Suppressor macrophage (primary cell): ENCODE measurements around the gene GFER.
A peak's percentile ranks its signal among the peaks of the same experiment; 100 is the strongest.

Experiments
- DNase-seq, 4 experiments: peaks; one replicate each; pipeline ENCODE4 v3.0.0-alpha.2; 2020 to 2022

GFER gene

DNA sequence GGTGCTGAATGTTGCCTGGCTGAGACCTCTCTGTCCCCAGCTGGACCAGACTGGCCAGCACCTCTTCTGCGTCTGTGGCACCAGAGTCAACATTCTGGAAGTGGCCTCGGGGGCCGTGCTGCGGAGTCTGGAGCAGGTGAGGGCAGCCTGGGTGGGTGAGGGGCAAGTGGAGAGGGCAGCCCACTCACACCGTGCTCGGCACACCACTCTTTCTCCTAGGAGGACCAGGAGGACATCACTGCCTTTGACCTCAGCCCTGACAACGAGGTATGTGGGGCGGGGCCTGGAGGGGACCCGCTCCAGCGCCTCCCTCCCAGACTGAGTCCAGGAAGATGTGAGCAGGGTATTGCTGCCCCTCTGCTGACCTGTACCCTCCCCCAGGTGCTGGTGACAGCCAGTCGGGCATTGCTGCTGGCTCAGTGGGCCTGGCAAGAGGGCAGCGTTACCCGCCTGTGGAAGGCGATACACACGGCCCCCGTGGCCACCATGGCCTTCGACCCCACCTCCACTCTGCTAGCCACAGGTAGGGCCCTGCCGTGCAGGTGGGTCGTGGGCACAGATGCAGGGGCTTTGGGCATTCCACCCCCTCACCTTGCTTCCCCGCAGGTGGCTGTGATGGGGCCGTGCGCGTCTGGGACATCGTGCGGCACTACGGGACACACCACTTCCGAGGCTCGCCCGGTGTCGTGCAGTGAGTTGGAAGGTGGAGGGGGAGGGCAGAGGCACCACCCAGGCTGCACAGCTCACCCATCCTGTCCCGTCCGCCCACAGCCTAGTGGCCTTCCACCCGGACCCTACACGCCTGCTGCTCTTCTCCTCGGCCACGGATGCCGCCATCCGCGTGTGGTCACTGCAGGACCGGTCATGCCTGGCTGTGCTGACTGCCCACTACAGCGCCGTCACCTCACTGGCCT is 9.6 kb upstream of the GFER start:
- no peak for DNase-seq

DNA sequence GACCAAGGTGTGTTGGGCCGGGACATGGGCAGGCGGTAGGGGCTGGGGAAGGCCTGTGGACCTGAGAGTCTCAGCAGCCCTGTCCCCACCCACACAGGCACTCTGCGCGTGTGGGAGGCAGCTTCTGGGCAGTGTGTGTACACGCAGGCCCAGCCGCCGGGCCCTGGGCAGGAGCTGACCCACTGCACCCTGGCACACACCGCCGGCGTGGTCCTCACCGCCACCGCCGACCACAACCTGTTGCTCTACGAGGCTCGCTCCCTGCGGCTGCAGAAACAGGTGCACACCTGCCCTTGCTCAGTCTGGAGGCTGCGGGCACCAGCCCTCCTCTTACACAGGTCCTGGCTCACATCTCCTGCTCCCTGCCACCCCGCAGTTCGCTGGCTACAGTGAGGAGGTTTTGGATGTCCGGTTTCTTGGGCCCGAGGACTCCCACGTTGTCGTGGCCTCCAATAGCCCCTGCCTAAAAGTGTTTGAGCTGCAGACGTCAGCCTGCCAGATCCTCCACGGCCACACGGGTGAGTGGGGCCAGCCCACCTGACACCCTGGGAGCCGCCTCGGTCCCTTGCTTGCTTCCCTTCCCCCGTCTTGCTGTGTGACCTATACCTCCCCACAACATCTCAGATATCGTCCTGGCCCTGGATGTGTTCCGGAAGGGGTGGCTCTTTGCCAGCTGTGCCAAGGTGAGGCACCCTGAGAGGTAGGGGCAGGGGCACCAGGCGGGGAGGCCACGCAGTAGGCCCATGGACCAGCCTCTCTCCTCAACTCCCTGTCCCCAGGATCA is 8.4 kb upstream of the GFER start:
- no peak for DNase-seq

DNA sequence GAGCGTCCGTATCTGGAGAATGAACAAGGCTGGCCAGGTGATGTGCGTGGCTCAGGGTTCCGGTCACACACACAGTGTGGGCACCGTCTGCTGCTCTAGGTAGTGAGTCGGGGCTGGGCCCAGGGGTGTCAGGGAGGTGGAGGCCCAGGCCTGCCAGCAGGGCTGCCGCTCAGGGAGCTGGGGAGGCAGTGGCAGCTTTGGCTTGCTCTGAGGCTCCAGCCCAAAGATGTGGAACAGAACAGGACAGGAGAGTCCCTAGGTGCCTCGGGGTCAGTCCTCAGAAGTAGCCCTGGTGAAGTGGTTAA is 7.8 kb upstream of the GFER start:
- DNase-seq = no peak

DNA sequence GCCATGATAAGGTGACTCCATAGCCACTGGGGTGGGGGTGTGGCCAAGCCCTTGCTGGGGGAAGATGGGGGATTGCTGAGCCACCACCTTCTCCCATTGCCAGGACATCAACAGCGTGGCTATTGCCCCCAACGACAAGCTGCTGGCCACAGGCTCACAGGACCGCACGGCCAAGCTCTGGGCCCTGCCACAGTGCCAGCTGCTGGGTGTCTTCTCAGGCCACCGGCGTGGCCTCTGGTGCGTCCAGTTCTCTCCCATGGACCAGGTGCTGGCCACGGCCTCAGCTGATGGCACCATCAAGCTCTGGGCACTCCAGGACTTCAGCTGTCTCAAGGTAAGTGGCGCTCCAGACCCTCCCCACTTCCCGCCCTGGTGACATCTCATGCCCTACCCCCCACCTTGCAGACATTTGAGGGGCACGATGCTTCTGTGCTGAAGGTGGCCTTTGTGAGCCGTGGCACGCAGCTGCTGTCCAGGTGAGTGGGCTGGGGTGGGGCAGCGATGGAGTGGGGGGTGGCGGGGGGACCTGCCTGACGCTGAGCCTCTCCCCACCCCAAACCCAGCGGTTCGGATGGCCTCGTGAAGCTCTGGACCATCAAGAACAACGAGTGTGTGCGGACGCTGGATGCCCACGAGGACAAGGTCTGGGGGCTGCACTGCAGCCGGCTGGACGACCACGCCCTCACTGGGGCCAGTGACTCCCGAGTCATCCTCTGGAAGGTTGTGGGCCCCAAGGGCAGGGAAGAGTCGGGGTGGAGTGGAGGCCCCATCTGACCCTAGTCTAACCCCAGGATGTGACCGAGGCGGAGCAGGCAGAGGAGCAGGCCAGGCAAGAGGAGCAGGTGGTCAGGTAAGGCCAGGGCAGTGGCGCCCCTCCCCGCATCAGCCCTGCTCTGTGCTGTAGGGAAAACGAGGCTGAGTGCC is 6.8 kb upstream of the GFER start:
- DNase-seq = no peak

DNA sequence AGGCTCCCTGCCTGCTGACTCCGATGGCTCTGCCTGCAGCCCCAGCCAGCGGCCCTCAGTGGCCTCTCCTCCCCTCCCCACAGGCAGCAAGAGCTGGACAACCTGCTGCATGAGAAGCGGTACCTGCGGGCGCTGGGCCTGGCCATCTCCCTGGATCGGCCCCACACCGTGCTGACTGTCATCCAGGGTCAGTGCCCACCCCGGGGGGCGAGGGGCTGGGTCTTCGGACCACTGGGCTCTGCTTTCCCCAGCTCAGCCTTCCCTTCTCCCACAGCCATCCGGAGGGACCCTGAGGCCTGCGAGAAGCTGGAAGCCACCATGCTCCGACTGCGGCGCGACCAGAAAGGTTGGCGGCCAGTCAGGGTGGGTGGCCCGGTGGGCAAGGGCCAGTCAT is 6.1 kb upstream of the GFER start:
- no peak for DNase-seq

DNA sequence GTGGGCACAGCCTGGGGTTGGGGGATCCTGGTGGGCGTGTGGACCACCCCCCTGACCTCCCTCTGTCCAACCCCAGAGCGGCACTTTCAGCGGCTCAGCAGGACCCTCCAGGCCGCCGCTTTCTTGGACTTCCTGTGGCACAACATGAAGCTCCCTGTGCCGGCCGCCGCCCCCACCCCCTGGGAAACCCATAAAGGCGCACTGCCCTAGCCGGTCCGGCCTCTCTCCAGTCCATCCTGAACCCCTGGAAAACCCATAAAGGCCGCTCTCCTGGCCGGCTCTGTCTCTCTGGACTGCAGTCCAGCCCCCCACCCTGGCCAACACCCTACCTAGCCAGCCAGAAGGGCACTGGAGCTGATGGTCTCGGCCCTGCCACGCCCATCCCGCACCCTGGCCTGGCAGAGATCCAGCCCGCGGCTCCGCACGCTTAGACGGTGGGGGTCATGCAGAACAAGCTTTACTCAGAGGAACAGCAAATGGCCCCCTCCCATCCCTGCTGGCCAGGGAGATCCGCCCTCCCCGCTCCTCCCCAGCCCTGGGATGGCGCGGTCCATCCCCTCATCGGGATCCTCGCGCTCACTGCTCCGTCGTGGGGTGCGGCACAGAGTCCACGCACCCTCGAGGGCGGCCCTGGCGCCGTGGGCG is 5.4 kb upstream of the GFER start:
- DNase-seq = no peak

DNA sequence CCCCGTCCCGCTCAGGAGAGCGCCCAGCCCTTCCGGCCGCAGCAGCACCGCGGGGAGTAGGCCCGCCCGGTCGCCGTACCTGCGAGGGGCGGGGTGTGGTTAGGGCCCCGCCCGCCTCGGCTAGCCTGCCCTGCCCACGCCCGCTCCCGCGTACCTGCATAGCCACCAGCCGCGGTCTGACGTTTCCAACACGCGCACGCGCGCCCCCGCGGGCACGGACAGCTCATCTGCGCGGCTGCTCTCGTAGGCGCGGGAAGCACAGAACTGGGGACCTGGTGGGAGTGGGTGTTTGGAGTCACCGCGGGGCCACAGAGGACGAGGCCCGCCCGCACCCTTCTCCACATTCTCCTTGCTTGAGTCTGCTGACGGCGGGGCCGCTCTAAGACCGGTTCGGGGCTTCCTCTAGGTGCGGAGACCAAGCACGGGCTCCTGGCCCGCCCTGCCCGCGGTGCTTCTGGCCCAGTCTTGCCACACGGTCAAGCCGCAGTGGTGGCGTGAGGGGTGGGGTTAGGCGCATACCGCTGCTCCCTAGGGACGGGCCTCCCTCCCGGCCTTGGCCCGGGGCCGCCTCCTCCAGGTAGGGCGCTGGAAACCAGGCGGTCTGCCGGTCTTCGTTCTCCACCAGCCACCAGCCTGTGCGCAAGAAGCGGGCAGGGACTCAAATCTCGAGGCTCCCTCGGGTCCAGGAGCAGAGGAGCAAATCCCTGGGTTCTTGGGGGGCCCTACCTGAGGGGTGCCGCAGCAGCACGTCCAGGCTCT is 4.5 kb upstream of the GFER start:
- DNase-seq = peak in 1 of 4 experiments; percentile 44

DNA sequence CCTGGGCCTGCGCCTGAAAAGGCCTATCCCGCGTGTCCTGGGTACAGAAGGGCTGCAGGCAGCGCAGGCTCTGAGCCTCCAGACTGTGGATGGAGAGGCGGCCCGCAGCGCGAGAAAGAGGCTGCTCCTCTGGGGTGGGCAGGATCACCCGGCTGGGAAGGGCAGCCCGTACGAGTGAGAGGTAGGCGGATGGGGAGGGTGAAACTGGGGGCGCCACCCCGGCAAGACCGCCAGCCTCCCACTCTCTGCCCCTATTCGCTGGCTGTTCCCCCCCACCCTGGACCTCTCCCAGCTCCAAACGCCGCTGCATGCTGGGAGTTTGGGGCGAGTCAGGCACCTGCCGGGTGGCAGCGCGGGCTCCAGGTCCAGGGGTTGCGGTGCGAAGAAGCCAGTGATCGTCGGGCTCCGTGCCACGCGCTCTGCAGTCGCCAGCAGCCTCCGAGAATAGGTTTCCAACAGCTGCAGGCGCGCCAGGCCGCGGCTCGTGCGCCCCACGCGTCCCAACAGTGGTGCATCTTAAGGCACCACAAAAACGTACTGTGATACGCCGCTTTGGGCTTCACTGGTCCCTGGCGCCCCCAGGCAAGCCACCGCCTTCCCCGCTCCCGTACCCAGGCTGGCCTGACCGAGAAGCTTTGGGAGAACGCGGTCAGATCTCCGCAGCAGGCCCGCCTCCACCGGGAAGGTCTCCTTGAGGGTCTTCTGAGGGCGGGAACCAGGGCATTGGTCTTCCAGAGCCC is 3.8 kb upstream of the GFER start:
- DNase-seq = no peak

DNA sequence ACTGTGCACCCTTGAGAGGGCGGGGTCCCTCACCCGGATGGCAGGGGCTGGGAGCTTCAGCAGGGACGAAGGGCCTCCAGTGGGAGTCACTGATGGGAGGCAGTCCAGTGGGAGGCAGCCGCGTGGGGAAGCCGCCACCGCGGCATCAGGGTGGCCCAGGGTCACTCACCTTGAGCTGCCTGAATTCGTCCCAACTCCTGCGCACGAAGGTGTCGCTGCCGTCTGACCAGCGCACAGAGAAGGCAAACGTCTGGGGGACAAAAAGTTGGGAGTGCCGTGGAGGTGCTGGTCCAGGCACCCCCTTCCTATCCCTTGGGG is 3.3 kb upstream of the GFER start:
- no peak for DNase-seq

DNA sequence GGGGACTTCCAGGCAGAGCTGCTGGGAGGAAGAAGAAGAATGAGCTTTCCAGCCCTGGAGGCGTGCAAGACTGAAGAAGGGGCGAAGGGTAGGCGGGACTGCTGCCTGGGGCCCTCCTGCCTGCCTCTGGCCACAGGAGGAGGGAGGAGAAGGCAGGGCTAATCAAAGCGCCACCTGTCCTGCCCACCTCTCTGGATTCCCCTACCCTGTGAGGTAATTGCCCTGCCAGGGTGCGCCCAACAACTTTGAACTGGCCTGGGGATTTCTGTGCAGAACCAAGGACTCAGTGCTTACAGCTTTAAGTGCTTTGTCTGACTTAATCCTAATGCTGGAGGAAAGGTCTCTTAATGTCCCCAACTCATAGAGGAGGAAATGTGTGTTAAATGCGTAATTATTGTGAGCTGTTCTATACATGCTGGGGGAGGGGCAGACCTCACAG is 2.6 kb upstream of the GFER start, which contains the start of gene NOXO1:
Gene NOXO1, minus strand, starts transcription at position 72 of the 439 bp plus-strand sequence. CDS start 290 bp downstream, outside the sequence.
- no peak for DNase-seq

DNA sequence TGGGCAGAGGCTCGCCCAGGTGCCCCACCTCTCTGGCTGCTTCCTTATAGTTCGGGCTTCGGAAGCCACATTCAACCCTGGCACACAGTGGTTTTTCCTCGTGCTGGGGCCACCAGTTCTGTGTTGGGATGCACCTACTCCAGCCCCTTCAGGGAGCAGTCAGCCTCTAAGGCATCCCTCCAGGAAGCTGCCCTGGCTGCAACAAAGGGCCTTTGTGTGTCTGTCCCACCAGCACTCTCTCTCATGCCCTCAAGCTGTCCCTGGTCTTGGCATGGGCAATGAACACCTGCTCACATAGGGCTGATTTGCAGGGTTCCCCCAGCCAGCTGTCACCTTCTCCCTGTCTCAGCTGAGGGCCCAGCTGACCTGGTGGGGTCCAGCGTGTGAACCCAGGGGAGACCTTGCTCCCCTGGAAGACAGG is 2.0 kb upstream of the GFER start:
- no peak for DNase-seq

DNA sequence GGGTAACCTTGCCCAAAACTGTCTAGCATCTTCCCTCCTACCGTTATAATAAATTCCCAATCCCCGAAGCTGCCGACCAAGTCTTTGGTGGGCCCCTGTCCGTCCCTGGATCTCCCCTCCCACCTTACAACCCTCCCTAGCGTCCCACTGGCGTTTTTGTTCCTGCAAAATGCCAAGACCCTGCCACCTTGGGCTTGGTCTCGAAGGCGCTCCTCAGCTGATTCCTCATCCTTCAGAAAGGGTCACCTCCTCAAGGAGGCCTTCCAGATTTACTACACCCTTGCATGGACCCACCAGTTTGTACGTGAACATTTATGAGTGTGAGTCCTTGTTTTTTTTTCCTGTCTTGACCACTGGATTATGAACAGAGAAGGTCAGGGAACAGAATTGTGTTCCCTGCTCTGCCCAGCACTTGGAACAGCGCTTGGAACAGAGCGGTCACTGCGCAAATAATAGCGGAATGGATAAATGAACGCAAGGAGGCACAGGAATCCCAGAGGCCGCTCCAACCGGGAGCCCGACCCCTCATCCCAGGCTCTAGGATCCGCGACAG is 926 bp upstream of the GFER start:
- no peak for DNase-seq

DNA sequence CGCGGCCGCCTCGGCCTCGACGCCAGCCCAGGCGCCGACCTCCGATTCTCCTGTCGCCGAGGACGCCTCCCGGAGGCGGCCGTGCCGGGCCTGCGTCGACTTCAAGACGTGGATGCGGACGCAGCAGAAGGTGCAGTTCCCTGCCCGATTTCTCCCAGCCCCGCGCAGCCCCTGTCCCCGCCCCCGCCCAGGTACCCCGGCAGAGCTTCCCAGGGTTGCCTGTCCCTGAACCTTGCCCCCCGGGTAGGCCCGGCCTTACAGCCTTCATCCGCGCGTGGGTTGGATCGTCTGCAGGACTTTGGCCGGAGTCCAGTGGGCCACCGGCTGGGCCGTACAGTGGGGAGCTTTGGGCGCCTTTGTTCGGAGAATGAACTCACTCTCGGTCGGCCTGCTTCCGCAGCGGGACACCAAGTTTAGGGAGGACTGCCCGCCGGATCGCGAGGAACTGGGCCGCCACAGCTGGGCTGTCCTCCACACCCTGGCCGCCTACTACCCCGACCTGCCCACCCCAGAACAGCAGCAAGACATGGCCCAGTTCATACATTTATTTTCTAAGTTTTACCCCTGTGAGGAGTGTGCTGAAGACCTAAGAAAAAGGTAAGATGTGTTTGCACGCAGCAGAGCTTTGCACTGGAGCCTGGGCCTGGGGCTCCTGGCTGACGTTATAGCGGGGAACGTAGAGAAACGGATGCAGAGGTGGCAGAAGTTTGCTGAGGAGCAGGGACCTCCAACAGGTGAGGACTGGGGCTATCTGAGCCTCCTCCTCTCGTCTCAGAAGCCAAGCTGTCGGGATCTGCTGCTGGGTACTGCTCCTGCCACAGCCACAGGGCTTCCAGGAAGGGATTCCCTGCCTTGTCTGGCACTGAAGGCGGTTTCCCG is 593 bp downstream of the GFER start:
- DNase-seq = peak in 2 of 4 experiments; percentile 21 to 41

DNA sequence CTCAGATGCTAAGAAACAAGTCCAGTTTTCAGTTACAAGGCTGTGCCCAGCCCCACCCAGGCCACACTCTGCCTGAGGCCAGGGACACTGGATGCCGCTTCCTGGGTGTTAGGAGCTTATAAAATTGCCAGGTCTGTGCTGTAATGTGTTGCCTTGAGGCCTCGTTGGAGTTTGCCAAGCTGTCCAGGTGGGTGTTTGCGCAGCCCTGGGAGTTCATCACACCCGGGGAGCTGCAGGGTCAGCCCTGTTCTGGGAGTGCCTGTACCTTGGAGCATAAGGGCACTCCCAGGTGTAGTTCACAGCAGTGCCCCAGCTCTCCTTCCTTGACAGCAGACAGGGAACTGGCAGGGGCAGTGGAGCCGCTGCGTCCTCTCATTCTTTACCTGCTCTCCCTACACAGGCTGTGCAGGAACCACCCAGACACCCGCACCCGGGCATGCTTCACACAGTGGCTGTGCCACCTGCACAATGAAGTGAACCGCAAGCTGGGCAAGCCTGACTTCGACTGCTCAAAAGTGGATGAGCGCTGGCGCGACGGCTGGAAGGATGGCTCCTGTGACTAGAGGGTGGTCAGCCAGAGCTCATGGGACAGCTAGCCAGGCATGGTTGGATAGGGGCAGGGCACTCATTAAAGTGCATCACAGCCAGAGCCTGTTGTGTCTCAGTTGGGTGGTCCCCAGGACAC is 1.6 kb downstream of the GFER start:
- DNase-seq = no peak

DNA sequence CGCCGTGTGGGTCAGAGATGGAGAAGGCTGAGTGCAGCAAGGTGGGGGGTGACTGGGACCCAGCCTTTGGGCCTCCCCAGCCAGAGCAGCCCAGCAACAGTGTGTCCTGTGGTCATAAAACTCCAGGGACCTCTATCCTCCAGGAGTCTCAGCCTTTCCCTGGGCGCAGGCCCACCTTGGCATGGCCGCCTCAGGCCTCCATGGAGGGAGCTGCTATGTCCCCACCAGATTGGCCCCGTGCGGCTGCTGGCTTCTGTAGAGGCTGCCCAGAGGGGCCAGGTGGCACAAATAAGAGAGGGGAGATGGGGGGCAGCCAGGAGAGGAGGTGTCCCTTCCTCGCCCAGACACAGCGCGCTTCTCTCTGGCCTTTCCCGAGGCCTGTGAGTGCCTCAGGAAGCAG is 3.2 kb downstream of the GFER start:
- no peak for DNase-seq

DNA sequence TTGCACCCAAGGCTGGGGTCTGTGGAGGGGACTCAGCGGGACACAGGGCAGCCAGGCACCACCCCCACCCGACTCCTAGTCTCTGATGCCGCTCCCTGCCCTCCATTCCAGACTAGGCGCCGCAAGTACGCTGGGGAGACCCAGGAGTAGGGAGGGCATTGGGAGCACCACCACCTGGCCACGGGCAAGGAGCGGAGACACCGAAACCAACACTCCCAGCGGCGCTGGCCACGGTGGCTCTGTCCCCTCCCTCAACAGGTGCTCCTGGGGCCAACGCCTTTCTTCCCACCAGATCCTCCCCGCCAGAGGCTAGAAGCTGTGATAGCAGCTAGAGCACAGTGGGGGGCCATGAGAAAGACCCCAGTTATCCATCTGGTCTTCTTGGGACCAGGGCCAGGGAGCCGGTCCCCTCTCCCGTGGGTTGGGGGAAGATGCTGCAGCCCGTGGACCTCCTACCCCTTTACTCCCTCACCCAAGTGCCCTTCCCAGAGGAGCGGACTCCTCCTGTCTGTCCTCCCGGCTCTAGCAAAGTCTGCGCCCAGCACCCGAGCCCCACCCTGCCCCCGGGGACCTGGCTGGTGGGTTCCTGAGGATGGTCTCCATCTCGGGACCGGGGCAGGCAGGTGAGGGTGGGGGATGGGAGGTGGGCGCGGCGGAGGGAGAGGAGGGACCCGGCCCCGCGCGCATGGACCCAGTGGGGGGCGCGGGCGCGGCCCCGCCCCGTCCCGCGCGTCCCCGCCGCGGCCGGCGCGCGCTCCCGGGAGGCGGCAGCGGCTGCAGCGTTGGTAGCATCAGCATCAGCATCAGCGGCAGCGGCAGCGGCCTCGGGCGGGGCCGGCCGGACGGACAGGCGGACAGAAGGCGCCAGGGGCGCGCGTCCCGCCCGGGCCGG is 5.5 kb downstream of the GFER start, which contains the start of gene SYNGR3:
Gene SYNGR3, plus strand, starts transcription at position 762 of the 892 bp plus-strand sequence. CDS start 133 bp downstream, outside the sequence.
- DNase-seq = peak in 1 of 4 experiments; percentile 43

DNA sequence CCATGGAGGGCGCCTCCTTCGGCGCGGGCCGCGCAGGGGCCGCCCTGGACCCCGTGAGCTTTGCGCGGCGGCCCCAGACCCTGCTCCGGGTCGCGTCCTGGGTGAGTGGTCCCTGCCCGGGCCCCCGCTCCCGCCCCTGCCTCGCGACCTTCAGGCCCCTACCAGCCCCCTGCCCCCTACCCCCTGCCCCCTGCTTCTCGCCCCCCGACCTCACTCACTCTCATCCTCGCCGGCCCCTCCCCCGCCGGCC is 6.0 kb downstream of the GFER start:
- DNase-seq = no peak
